HCT116 (cell line): ENCODE results near the gene HYKK.

Source experiments
- CTCF ChIP-seq, 3 experiments: fragments of 200-600 bp in 1 of 3; sonication (generic) in 1 of 3; IDR thresholded peaks in 2 of 3; conservative IDR thresholded peaks in 1 of 3; 2 replicates each; pipeline ENCODE4 v1.5.1; 2012 to 2017; ENCODE audit warnings: low read depth in 2 of 3, low read length in 2 of 3, antibody characterized with exemption in 1 of 3, borderline replicate concordance in 1 of 3, control low read depth in 1 of 3, mild to moderate bottlenecking in 1 of 3, mixed read lengths in 1 of 3, mixed run types in 1 of 3, moderate library complexity in 1 of 3; ENCODE audit not compliant: insufficient read depth in 1 of 3
- ELF1 ChIP-seq: IDR thresholded peaks from 2 replicates; pipeline ENCODE4 v1.6.1; 2012; ENCODE audit warnings: low read depth, borderline replicate concordance
- EZH2 ChIP-seq: fragments of 200-600 bp; sonication (generic); IDR thresholded peaks from 2 replicates; pipeline ENCODE4 v1.6.1; 2017; ENCODE audit warnings: antibody characterized with exemption, mixed run types
- MAX ChIP-seq: IDR thresholded peaks from 2 replicates; pipeline ENCODE4 v1.6.1; 2012
- POLR2A ChIP-seq: IDR thresholded peaks from 2 replicates; pipeline ENCODE4 v1.7.0; 2011; ENCODE audit warnings: borderline replicate concordance; ENCODE audit not compliant: insufficient read depth, insufficient read length; ENCODE audit errors: extremely low read depth
- POLR2AphosphoS5 ChIP-seq: IDR thresholded peaks from 2 replicates; pipeline ENCODE4 v1.6.1; 2011; ENCODE audit warnings: mild to moderate bottlenecking, low read depth, low read length, moderate library complexity
- RAD21 ChIP-seq: IDR thresholded peaks from 2 replicates; pipeline ENCODE4 v1.6.1; 2012; ENCODE audit warnings: low read depth, mild to moderate bottlenecking
- YY1 ChIP-seq: IDR thresholded peaks from 2 replicates; pipeline ENCODE4 v1.6.1; 2011; ENCODE audit warnings: low read length, low read depth, moderate library complexity, mild to moderate bottlenecking; ENCODE audit not compliant: insufficient replicate concordance; ENCODE audit errors: extremely low read depth
- ZNF274 ChIP-seq: fragments of 200-500 bp; sonication (Bioruptor generic); IDR thresholded peaks from 2 replicates; pipeline ENCODE4 v1.6.1; 2014; ENCODE audit warnings: mild to moderate bottlenecking, low read depth, low read length, inconsistent platforms

- no peak for TF ChIP-seq ELF1
- TF ChIP-seq EZH2, result no peak
- TF ChIP-seq RAD21, result no peak
- TF ChIP-seq POLR2AphosphoS5, result no peak
- no peak for TF ChIP-seq CTCF (IDR thresholded peaks at IDR 0.05 in 2 of 3, conservative IDR thresholded peaks at IDR 0.05 in 1 of 3; ENCODE audit: borderline replicate concordance in 1 of 3, insufficient read depth in 1 of 3, low read depth in 2 of 3, low read length in 2 of 3)
- no peak for TF ChIP-seq POLR2A
- TF ChIP-seq YY1, result no peak
- no peak for TF ChIP-seq ZNF274
- no peak for TF ChIP-seq MAX
These were observed 38.3 kb upstream of the HYKK start for GRCh38 chr15:78469031-78469430.
